ENCODE results near the gene SLC37A4.
A peak's percentile ranks its signal among the peaks of the same experiment; 100 is the strongest.
"Not testable (repeated sequence)": the region's sequence is repeated elsewhere in the genome, so short reads cannot be mapped to it uniquely, and the experiment has no call there.

The SLC37A4 gene

GRCh38 chr11:119024430-119025098 is 6.1 kb downstream of the SLC37A4 start:
- Histone ChIP-seq H3K9me3 (ENCODE audit: control insufficient read depth, low read length) (no peaks in the 10 kb centered on the region), H3K36me3 (ENCODE audit: control insufficient read depth, insufficient read depth, low read length) (no peaks in the 10 kb centered on the region), H3K9ac (ENCODE audit: low read length) (no peak overlapping the region), H3K27me3 (ENCODE audit: control insufficient read depth, insufficient read depth, low read length) (no peaks in the 10 kb centered on the region), H3K4me3 (ENCODE audit: low read length) (no peak overlapping the region), H3K4me1 (ENCODE audit: control insufficient read depth, insufficient read depth, low read length) (peaks cover 62% of the 10 kb centered on the region)

GRCh38 chr11:119023741-119024140 is 6.9 kb downstream of the SLC37A4 start:
- Histone ChIP-seq H3K9ac (ENCODE audit: low read length) (no peak overlapping the region), H3K4me3 (ENCODE audit: low read length) (no peak overlapping the region), H3K9me3 (ENCODE audit: control insufficient read depth, low read length) (no peaks in the 10 kb centered on the region), H3K4me1 (ENCODE audit: control insufficient read depth, insufficient read depth, low read length) (peaks cover 54% of the 10 kb centered on the region), H3K36me3 (ENCODE audit: control insufficient read depth, insufficient read depth, low read length) (no peaks in the 10 kb centered on the region), H3K27me3 (ENCODE audit: control insufficient read depth, insufficient read depth, low read length) (no peaks in the 10 kb centered on the region)

GRCh38 chr11:119021631-119022030 is 9.0 kb downstream of the SLC37A4 start:
- peaks cover 42% of the 10 kb centered on the region for H3K4me1 ChIP-seq (ENCODE audit: control insufficient read depth, insufficient read depth, low read length)
- H3K9me3 ChIP-seq (ENCODE audit: control insufficient read depth, low read length): no peaks in the 10 kb centered on the region
- H3K36me3 ChIP-seq (ENCODE audit: control insufficient read depth, insufficient read depth, low read length): no peaks in the 10 kb centered on the region
- no peak overlapping the region for H3K4me3 ChIP-seq (ENCODE audit: low read length)
- no peaks in the 10 kb centered on the region for H3K27me3 ChIP-seq (ENCODE audit: control insufficient read depth, insufficient read depth, low read length)
- no peak overlapping the region for H3K9ac ChIP-seq (ENCODE audit: low read length)

GRCh38 chr11:119019996-119020395 is 10.7 kb downstream of the SLC37A4 start:
- peak overlapping the region; percentile 92 for H3K4me3 ChIP-seq (ENCODE audit: low read length)
- H3K27me3 ChIP-seq (ENCODE audit: control insufficient read depth, insufficient read depth, low read length): no peaks in the 10 kb centered on the region
- no peak overlapping the region for H3K9ac ChIP-seq (ENCODE audit: low read length)
- peaks cover 43% of the 10 kb centered on the region for H3K4me1 ChIP-seq (ENCODE audit: control insufficient read depth, insufficient read depth, low read length)
- H3K9me3 ChIP-seq (ENCODE audit: control insufficient read depth, low read length): no peaks in the 10 kb centered on the region
- peaks cover 8% of the 10 kb centered on the region for H3K36me3 ChIP-seq (ENCODE audit: control insufficient read depth, insufficient read depth, low read length)

- no peaks in the 10 kb centered on the region for H3K9me3 ChIP-seq (ENCODE audit: control insufficient read depth, low read length)
- H3K9ac ChIP-seq (ENCODE audit: low read length): peak within 1 kb of the TSS; percentile 97
- H3K27me3 ChIP-seq (ENCODE audit: control insufficient read depth, insufficient read depth, low read length): no peaks in the 10 kb centered on the region
- H3K4me3 ChIP-seq (ENCODE audit: low read length): peak within 1 kb of the TSS; percentile 92
- H3K36me3 ChIP-seq (ENCODE audit: control insufficient read depth, insufficient read depth, low read length): peaks cover 14% of the 10 kb centered on the region
- peaks cover 35% of the 10 kb centered on the region for H3K4me1 ChIP-seq (ENCODE audit: control insufficient read depth, insufficient read depth, low read length)
Measured at GRCh38 chr11:119018074-119018938, 12.4 kb downstream of the SLC37A4 start, which contains the start of the genes RPS25 and TRAPPC4. TSS of gene RPS25 (minus strand) at chr11:119018343. CDS start at chr11:119018284, 59 bp downstream. TSS of gene TRAPPC4 (plus strand) at chr11:119018766. CDS start at chr11:119018796, 30 bp downstream.

GRCh38 chr11:119017377-119017776 is 13.3 kb downstream of the SLC37A4 start:
- not testable (repeated sequence) for H3K27me3 ChIP-seq (ENCODE audit: control insufficient read depth, insufficient read depth, low read length); H3K9me3 ChIP-seq (ENCODE audit: control insufficient read depth, low read length)
- Histone ChIP-seq H3K4me3 (ENCODE audit: low read length) (peak overlapping the region; percentile 92), H3K4me1 (ENCODE audit: control insufficient read depth, insufficient read depth, low read length) (peaks cover 35% of the 10 kb centered on the region), H3K9ac (ENCODE audit: low read length) (peak overlapping the region; percentile 97), H3K36me3 (ENCODE audit: control insufficient read depth, insufficient read depth, low read length) (peaks cover 14% of the 10 kb centered on the region)

- no peak overlapping the region for H3K4me3 ChIP-seq (ENCODE audit: low read length)
Measured at GRCh38 chr11:119016216-119017009, 14.3 kb downstream of the SLC37A4 start.

GRCh38 chr11:119015054-119015611 is 15.5 kb downstream of the SLC37A4 start:
- Histone ChIP-seq H3K9me3 (ENCODE audit: control insufficient read depth, low read length) (no peaks in the 10 kb centered on the region), H3K4me1 (ENCODE audit: control insufficient read depth, insufficient read depth, low read length) (peaks cover 18% of the 10 kb centered on the region), H3K9ac (ENCODE audit: low read length) (no peak overlapping the region), H3K36me3 (ENCODE audit: control insufficient read depth, insufficient read depth, low read length) (peaks cover 14% of the 10 kb centered on the region), H3K4me3 (ENCODE audit: low read length) (no peak overlapping the region), H3K27me3 (ENCODE audit: control insufficient read depth, insufficient read depth, low read length) (no peaks in the 10 kb centered on the region)

More at GRCh38 chr11:119016216-119017009, 14.3 kb downstream of the SLC37A4 start:
- Histone ChIP-seq H3K36me3 (ENCODE audit: control insufficient read depth, insufficient read depth, low read length) (peaks cover 14% of the 10 kb centered on the region), H3K4me1 (ENCODE audit: control insufficient read depth, insufficient read depth, low read length) (peaks cover 31% of the 10 kb centered on the region), H3K9ac (ENCODE audit: low read length) (peak overlapping the region; percentile 52), H3K27me3 (ENCODE audit: control insufficient read depth, insufficient read depth, low read length) (no peaks in the 10 kb centered on the region), H3K9me3 (ENCODE audit: control insufficient read depth, low read length) (no peaks in the 10 kb centered on the region)

- Histone ChIP-seq H3K36me3 (ENCODE audit: control insufficient read depth, insufficient read depth, low read length) (peaks cover 14% of the 10 kb centered on the region), H3K4me3 (ENCODE audit: low read length) (no peak overlapping the region), H3K27me3 (ENCODE audit: control insufficient read depth, insufficient read depth, low read length) (no peaks in the 10 kb centered on the region), H3K4me1 (ENCODE audit: control insufficient read depth, insufficient read depth, low read length) (peaks cover 12% of the 10 kb centered on the region), H3K9me3 (ENCODE audit: control insufficient read depth, low read length) (no peaks in the 10 kb centered on the region), H3K9ac (ENCODE audit: low read length) (no peak overlapping the region)
Measured at GRCh38 chr11:119014209-119014924, 16.3 kb downstream of the SLC37A4 start.

GRCh38 chr11:119012629-119013170 is 18.0 kb downstream of the SLC37A4 start:
- Histone ChIP-seq H3K9ac (ENCODE audit: low read length) (no peak overlapping the region), H3K27me3 (ENCODE audit: control insufficient read depth, insufficient read depth, low read length) (no peaks in the 10 kb centered on the region), H3K4me1 (ENCODE audit: control insufficient read depth, insufficient read depth, low read length) (peaks cover 12% of the 10 kb centered on the region), H3K9me3 (ENCODE audit: control insufficient read depth, low read length) (no peaks in the 10 kb centered on the region), H3K36me3 (ENCODE audit: control insufficient read depth, insufficient read depth, low read length) (peaks cover 16% of the 10 kb centered on the region), H3K4me3 (ENCODE audit: low read length) (no peak overlapping the region)

Measured in mucosa of stomach (tissue), 1 donor.